GM12878 (cell line): Measurements from ENCODE around the gene ASGR2. TPM values are rescaled to one million over a fixed set of nuclear protein-coding genes. Genes with fewer than 3 reads are reported as not detected.
"Not testable (repeated sequence)": the region's sequence is repeated elsewhere in the genome, so short reads cannot be mapped to it uniquely, and the experiment has no call there.

Experiments used
- ATAC-seq: fragments of 200-7000 bp; cut with Tn5 transposase; 3 replicates; pipeline ENCODE4 v1.9.1; 2020; ENCODE audit warnings: mild to moderate bottlenecking, moderate library complexity
- BruUV-seq: library from RNA; stranded (reverse); fragments of 400-500 nt; replicated peaks from 2 replicates; lab custom pipeline; 2021; lab: Mats Ljungman, UMichigan
- CTCF ChIA-PET: fragments of 300-600 bp; sonication (Branson Sonifier 250); formaldehyde crosslinking; extraction: SDS; loops from one replicate; lab custom pipeline; 2021; ENCODE audit warnings: inconsistent platforms; lab: Yijun Ruan, JAX
- POLR2A ChIA-PET: fragments of 350-600 bp; formaldehyde crosslinking; extraction: SDS; loops from one replicate; lab custom pipeline; 2021; ENCODE audit warnings: inconsistent platforms; lab: Charles Lee
- RAD21 ChIA-PET: fragments of 300-600 bp; sonication (Branson Sonifier 250); formaldehyde crosslinking; loops from one replicate; lab custom pipeline; 2023; ENCODE audit warnings: antibody characterized with exemption; ENCODE audit not compliant: unreplicated experiment; lab: Charles Lee
- SMC1A ChIA-PET: fragments of 300-600 bp; sonication (Branson Sonifier 250); formaldehyde crosslinking; loops from one replicate; lab custom pipeline; 2023; ENCODE audit not compliant: unreplicated experiment, uncharacterized antibody; lab: Charles Lee
- DNase-seq: peaks from one replicate; pipeline ENCODE4 v3.0.0-alpha.2; 2011; ENCODE audit warnings: low read depth, low spot score
- FAIRE-seq: peaks from 3 replicates; lab custom pipeline; 2011; peaks lifted over from hg19 to GRCh38; lab: Jason Lieb, UNC
- H2AFZ ChIP-seq: 2 replicates; pipeline ENCODE4 v1.6.0; 2011; ENCODE audit warnings: low read depth, low read length, control low read depth; ENCODE audit not compliant: control insufficient read depth
- H3K27ac ChIP-seq: 2 replicates; pipeline ENCODE4 v1.5.1; 2011; ENCODE audit warnings: control low read depth; ENCODE audit not compliant: control insufficient read depth, insufficient read depth
- H3K27me3 ChIP-seq, 2 experiments: replicated peaks in 1 of 2; 2 replicates each; pipeline versions ENCODE4 v1.6.0 to v1.6.1; 2011; ENCODE audit warnings: low read length in 1 of 2; ENCODE audit not compliant: control insufficient read depth in 2 of 2, insufficient read depth in 2 of 2
- H3K36me3 ChIP-seq, 2 experiments: 2 replicates each; pipeline ENCODE4 v1.5.1; 2011; ENCODE audit warnings: low read length in 1 of 2; ENCODE audit not compliant: control insufficient read depth in 2 of 2, insufficient read depth in 2 of 2
- H3K4me1 ChIP-seq: 2 replicates; pipeline ENCODE4 v1.6.1; 2011; ENCODE audit warnings: mild to moderate bottlenecking, low read length, moderate library complexity, mixed read lengths; ENCODE audit not compliant: control insufficient read depth, insufficient read depth
- H3K4me2 ChIP-seq: 2 replicates; pipeline ENCODE4 v1.6.0; 2011; ENCODE audit warnings: control low read depth; ENCODE audit not compliant: control insufficient read depth, insufficient read depth
- H3K4me3 ChIP-seq: fragments of 200-600 bp; sonication (generic); 2 replicates; pipeline ENCODE4 v1.5.1; 2016
- H3K79me2 ChIP-seq: 2 replicates; pipeline ENCODE4 v1.6.0; 2011; ENCODE audit warnings: low read length; ENCODE audit not compliant: control insufficient read depth, insufficient read depth
- H3K9ac ChIP-seq: 2 replicates; pipeline ENCODE4 v1.8.0; 2011; ENCODE audit warnings: low read length, control low read depth, mixed read lengths; ENCODE audit not compliant: control insufficient read depth, insufficient read depth
- H3K9me3 ChIP-seq: replicated peaks from 3 replicates; pipeline ENCODE4 v1.5.1; 2011; ENCODE audit warnings: mild to moderate bottlenecking, low read length; ENCODE audit not compliant: control insufficient read depth, insufficient read depth
- H4K20me1 ChIP-seq: 2 replicates; pipeline ENCODE4 v1.6.0; 2011; ENCODE audit not compliant: control insufficient read depth, insufficient read depth
- ATF7 ChIP-seq: fragments of 450-650 bp; IDR thresholded peaks from 2 replicates; pipeline ENCODE4 v1.6.1; 2016; ENCODE audit warnings: low read depth, mild to moderate bottlenecking
- ZBED1 ChIP-seq: IDR thresholded peaks from 2 replicates; pipeline ENCODE4 v1.6.1; 2016; ENCODE audit warnings: borderline replicate concordance
- ZNF274 ChIP-seq: IDR thresholded peaks from one replicate; pipeline ENCODE4 v1.8.0; 2011; ENCODE audit not compliant: insufficient read length, insufficient read depth
- WGBS: methylation state at CpG from one replicate; pipeline ENCODE4 v1.1.6; 2016; ENCODE audit warnings: low lambda C conversion rate; ENCODE audit not compliant: insufficient replicate concordance, insufficient coverage; ENCODE audit errors: missing lambda C conversion rate; 5-methylcytosine and 5-hydroxymethylcytosine counted together
- in situ Hi-C: fragments of 300-500 bp; cut with MboI; formaldehyde crosslinking; loops from 9 replicates; pipeline ENCODE4 v1.14.3; 2018; ENCODE audit warnings: mixed read lengths
- intact Hi-C: fragments of 100-400 bp; cut with micrococcal nuclease; formaldehyde crosslinking; loops from one replicate; pipeline ENCODE4 v1.14.2; 2022; ENCODE audit not compliant: unreplicated experiment
- polyA plus RNA-seq, 11 experiments: library from polyadenylated mRNA; depleted of rRNA in 4 of 11; unstranded in 6 of 11; stranded (reverse) in 5 of 11; fragments of >200 nt; fragmentation: Nextera tagmentation in 4 of 11; fragmentation: Illumina TruSeq in 1 of 11; extraction: Ambion mirVana in 4 of 11; extraction: Trizol in 1 of 11; gene quantifications; 1 replicate in 1 of 11; 2 replicates in 10 of 11; pipeline versions ENCODE4 v1.2.1 to v1.2.3, GENCODE V29; 2011 to 2016; ENCODE audit warnings: inconsistent platforms in 2 of 11, missing spikeins in 2 of 11, low read depth in 1 of 11
- total RNA-seq, 4 experiments: library from RNA; depleted of rRNA in 3 of 4; stranded (reverse); fragments of >200 nt in 3 of 4; fragmentation: Illumina TruSeq in 1 of 4; extraction: Trizol in 1 of 4; gene quantifications; 2 replicates each; pipeline versions ENCODE4 v1.2.1 to v1.2.3, GENCODE V29; 2013 to 2021

The ASGR2 gene
- total and polyA plus RNA-seq, 10 of the 15 experiments (the other 5 are each of a cell fraction or from before 2014, with no cell fraction given): not detected

GRCh38 chr17:7120635-7121034 is 6.0 kb upstream of the ASGR2 start:
- H3K4me3 ChIP-seq, H3K36me3 ChIP-seq, in situ Hi-C loops, FAIRE-seq, H3K9me3 ChIP-seq, H3K79me2 ChIP-seq, H3K9ac ChIP-seq, H3K27me3 ChIP-seq, POLR2A ChIA-PET, H4K20me1 ChIP-seq, BruUV-seq, H2AFZ ChIP-seq, DNase-seq, H3K27ac ChIP-seq, intact Hi-C loops, ATAC-seq, H3K4me2 ChIP-seq: not testable (repeated sequence)
- WGBS: 79% methylated on average over 11 of the region's 12 CpGs
- SMC1A ChIA-PET: interaction anchor here (1.1 to 4.9 kb wide), 2 partner anchors 10 to 12 kb away, joined by 3 to 25 read pairs; no protein-coding TSS in a partner anchor
- peaks cover 15% of the 10 kb centered on the region for H3K4me1 ChIP-seq
- RAD21 ChIA-PET: interaction anchor here (1.1 to 1.3 kb wide), 3 partner anchors 12 to 75 kb away, joined by 4 read pairs; no protein-coding TSS in a partner anchor
- CTCF ChIA-PET: interaction anchor here (1.0 to 1.2 kb wide), 2 partner anchors 16 to 58 kb away, joined by 3 read pairs; no protein-coding TSS in a partner anchor

- no peaks in the 10 kb centered on the region for H3K9me3 ChIP-seq
- ATAC-seq: no peak
- no peak overlapping the region for H3K9ac ChIP-seq
- no peaks in the 10 kb centered on the region for H3K79me2 ChIP-seq
- in situ Hi-C loops (no loop called here), intact Hi-C loops (no loop called here)
- no peaks in the 10 kb centered on the region for H3K36me3 ChIP-seq
- SMC1A ChIA-PET: interaction anchor here (0.7 to 1.1 kb wide), 2 partner anchors 10 to 69 kb away, joined by 3 read pairs; no protein-coding TSS in a partner anchor
- no TSS peak for BruUV-seq
- no peak overlapping the region for H3K4me3 ChIP-seq
- CTCF ChIA-PET: interaction anchor here (1.2 kb wide), 1 partner anchor 17 kb away, joined by 3 read pairs; no protein-coding TSS in a partner anchor
- no peaks in the 10 kb centered on the region for H4K20me1 ChIP-seq
- H3K4me2 ChIP-seq: no peak overlapping the region
- no peak for FAIRE-seq
- H2AFZ ChIP-seq: no peak overlapping the region
- WGBS: 65% methylated on average over 2 of the region's 2 CpGs
- no peak for DNase-seq
- RAD21 ChIA-PET: interaction anchor here (1.2 kb wide), 1 partner anchor 13 kb away, joined by 4 read pairs; no protein-coding TSS in a partner anchor
- peaks cover 15% of the 10 kb centered on the region for H3K4me1 ChIP-seq
- no peaks in the 10 kb centered on the region for H3K27me3 ChIP-seq
- POLR2A ChIA-PET: interaction anchor here (1.1 kb wide), 1 partner anchor 13 kb away, joined by 7 read pairs; no protein-coding TSS in a partner anchor
- no peak overlapping the region for H3K27ac ChIP-seq
- TF ChIP-seq ATF7: no peak
- TF ChIP-seq ZBED1: no peak
- TF ChIP-seq ZNF274: no peak
- TF ChIP-seq, all 136 proteins: peak for 0
These were observed 5.5 kb upstream of the ASGR2 start for GRCh38 chr17:7120123-7120522.
